ENCODE data around the gene DNAAF2.
"Not testable (repeated sequence)": the region's sequence is repeated elsewhere in the genome, so short reads cannot be mapped to it uniquely, and the experiment has no call there.

The DNAAF2 gene

GRCh38 chr14:49634547-49635334 is at the start of gene DNAAF2:
TSS of gene DNAAF2 (minus strand) at chr14:49635244. CDS start at chr14:49635149, 95 bp downstream.
- peak; percentile 32 to 74 for DNase-seq

DNA sequence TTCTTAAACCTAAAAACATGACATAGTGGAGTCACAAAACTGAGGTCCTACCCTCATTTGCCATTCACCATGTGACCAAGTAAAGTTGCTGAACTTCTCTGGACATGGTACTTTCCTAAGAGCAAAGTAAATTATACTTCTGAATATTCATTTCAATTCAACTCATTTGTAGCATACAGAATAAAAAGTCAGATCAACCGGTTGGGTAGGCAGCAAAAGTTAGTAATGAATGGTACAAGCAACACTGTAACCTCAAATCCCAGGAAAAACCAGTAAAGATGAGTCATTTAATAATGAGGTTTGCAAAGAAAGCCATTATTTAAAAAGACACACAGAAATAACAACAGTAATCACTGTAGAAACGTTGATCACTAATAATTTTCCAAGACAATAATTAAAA is 44.2 kb upstream of the DNAAF2 start:
- DNase-seq, result no peak

DNA sequence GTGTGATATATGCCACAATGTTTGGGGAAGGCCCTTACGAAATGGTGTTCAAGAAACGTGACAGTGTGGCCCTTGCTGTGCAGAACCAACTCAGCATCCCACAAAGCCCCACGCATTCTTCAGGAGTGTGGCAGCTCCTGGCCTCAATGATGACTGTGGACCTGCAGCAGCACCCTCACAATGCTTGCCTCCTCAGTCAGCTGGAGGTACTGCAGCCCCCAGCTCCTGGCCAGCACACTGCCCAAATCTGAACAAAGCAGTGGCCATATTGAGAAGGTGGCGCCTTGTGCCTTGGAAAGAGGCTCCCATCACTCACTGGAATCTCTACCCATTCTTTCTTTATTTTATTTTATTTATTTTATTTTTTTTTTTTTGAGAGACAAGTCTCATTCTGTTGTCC is 42.6 kb upstream of the DNAAF2 start:
- DNase-seq, result no peak

- no peak for DNase-seq
Measured at GRCh38 chr14:49673586-49673985, 38.5 kb upstream of the DNAAF2 start.

- DNase-seq, result no peak
Measured at GRCh38 chr14:49670475-49670874, 35.4 kb upstream of the DNAAF2 start.

DNA sequence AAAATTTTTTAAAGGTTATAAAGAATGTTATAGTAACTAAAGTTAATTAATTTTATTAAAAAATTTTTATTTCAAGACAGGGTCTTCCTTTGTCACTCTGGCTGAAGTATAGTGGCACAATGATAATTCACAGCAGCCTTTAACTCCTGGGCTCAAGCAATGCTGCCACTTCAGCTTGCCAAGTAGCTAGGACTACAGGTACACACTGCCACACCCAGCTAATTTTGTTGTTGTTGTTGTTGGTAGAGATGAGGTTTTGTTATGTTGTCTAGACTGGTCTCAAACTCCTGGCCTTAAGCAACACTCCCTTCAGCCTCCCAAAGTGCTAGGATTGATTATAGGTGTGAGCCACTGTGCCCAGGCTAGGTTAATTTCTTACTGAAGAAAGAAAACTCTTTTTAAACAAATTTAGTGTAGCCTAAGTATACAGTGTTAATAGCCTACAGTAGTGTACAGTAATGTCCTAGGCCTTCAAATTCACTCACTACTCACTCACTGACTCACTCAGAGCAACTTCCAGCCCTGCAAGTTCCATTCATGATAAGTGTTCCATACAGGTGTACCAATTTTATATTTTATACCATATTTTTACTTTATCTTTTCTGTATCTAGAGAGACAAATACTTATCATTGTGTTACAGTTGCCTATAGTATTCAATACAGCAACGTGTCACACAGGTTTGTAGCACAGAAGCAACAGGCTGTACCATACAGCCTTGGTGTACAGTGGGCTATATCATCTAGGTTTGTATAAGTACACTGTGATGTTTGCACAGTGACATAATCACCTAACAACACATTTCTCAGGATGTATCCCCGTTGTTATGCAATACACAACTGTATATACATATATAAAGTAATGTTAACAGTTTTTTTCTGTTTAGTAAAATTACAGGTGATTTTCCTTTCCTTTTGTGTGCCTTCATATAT is 24.7 kb upstream of the DNAAF2 start:
- no peak for DNase-seq

DNA sequence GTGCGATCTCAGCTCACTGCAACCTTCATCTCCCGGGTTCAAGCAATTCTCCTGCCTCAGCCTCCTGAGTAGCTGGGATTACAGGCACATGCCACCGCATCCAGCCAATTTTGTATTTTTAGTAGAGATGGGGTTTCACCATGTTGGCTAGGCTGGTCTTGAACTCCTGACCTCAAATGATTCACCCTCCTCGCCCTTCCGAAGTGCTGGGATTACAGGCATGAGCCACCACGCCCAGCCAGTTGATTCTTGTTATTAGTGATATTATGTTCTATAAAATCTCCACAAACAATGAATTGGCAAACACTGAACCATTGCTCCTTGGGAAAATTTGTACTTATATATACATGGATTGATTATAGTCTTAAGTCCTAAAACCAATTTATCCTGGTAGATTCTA is 22.5 kb upstream of the DNAAF2 start:
- not testable (repeated sequence) for DNase-seq

- no peak for DNase-seq
Measured at GRCh38 chr14:49654511-49654910, 19.5 kb upstream of the DNAAF2 start.

- DNase-seq, result no peak
Measured at GRCh38 chr14:49653508-49653907, 18.5 kb upstream of the DNAAF2 start.

- no peak for DNase-seq
Measured at GRCh38 chr14:49642163-49642562, 7.1 kb upstream of the DNAAF2 start.

DNA sequence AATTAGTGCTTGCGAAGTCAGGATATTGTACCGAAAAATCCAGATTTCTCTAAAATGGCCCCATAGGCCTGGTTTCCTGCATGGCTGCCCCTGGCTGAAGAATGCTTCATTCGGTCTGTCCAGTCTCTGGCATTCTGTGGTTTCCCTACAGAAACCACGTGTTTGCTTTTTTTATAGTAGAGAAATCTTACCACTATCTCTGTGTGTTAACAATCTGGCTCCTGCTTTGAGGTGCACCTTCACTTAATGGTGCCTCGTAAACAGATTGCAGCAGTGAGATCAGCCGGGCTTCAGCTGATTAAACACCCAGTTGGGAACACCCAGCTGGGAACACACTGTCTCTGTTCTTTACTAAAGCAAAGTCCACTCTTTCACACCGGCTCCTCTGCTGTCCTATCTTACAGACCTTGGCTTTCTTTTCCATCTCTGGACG is 6.7 kb upstream of the DNAAF2 start:
- no peak for DNase-seq

DNA sequence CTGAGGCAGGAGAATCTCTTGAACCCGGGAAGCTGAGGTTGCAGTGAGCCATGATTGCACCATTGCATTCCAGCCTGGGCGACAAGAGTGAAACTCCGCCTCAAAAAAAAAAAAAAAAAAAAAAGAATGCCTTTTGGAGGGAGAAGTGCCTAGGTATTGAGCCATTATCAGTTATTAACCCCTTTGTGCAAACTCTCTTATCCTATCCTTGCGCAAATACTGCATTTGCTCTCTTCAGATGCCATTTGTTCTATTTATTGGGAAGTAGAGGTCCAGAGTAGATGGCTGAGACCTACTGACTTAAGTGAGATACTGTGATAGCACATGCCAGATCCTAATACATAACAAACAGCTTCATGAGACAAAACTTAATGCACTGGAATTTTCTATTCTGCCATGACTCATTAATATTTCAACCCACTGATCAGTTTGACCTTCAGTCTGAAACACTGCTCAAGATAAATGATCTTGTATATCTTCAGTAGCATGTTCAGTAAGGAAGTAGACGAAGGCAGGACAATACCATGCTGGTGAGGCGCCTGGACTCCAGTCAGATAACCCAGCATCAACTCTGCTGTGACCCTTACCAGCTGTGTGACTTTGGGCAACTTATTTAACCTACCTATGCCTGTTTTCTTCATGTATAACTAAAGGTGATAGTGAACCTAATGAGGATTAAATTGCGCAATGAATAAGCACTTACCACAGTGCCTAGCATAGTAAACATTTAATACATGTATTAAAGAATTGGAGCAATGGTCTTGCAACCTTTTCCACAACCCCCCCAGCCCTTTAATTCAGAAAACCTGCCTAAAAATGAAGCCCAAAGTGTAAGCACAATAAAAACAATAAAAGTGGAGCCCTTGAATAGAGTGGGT is 5.7 kb upstream of the DNAAF2 start:
- no peak for DNase-seq

- DNase-seq, result no peak
Measured at GRCh38 chr14:49637534-49638078, 2.6 kb upstream of the DNAAF2 start.

- DNase-seq, result no peak
Measured at GRCh38 chr14:49636866-49637265, 1.8 kb upstream of the DNAAF2 start.

DNA sequence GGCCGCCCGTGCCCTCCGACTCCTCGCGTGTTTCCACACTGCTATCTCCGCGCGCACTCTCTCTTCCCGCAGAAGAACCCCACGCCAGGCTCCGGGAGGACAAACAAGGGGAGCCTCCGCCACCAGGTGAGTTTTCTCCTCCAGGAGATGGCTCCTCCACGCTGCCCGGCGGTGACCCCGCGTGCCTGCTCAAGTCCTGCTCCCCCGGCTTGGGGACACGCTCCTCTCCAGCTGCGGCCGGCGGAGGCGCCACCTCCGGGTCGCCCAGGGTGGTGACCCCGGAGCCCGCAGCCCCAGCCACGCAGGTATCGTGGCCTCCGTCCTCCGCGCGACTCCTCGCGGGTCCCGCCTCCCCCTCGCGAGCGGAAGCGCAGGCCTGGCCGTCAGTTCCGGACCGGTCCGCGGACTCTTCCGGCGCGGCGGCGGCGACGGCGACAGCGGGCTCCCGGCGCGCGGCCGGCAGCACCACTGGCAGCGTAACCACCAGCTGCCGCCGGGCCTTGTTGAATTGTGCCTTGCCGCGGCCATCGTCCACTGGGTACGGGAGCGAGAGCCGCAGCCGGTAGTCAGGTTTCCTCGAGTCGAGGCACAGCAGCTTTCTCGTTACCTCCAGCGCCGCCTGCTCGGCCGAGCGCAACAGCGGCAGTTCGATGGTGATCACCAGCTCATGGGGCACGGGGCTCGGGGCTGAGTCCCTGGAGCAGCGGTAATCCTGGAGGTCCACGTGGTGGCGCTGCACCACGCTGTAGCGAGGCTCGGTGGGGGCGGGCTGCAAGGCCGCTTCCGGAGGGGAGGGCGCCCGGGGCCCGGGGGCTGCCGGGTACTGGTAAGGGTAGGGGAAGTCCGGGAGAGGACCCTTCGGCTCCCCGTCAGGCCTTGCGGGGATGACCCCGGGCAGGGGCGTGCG is 1.2 kb downstream of the DNAAF2 start:
- DNase-seq, result peak; percentile 90 to 91

GRCh38 chr14:49623941-49624839 is 10.9 kb downstream of the DNAAF2 start:
- DNase-seq, result no peak

- DNase-seq, result no peak
Measured at GRCh38 chr14:49623387-49623786, 11.7 kb downstream of the DNAAF2 start.

DNA sequence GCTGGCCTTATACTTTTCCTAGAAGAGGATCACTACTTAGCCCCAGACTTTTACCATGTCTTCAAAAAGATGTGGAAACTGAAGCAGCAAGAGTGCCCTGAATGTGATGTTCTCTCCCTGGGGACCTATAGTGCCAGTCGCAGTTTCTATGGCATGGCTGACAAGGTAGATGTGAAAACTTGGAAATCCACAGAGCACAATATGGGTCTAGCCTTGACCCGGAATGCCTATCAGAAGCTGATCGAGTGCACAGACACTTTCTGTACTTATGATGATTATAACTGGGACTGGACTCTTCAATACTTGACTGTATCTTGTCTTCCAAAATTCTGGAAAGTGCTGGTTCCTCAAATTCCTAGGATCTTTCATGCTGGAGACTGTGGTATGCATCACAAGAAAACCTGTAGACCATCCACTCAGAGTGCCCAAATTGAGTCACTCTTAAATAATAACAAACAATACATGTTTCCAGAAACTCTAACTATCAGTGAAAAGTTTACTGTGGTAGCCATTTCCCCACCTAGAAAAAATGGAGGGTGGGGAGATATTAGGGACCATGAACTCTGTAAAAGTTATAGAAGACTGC is 12.9 kb downstream of the DNAAF2 start:
- no peak for DNase-seq

DNA sequence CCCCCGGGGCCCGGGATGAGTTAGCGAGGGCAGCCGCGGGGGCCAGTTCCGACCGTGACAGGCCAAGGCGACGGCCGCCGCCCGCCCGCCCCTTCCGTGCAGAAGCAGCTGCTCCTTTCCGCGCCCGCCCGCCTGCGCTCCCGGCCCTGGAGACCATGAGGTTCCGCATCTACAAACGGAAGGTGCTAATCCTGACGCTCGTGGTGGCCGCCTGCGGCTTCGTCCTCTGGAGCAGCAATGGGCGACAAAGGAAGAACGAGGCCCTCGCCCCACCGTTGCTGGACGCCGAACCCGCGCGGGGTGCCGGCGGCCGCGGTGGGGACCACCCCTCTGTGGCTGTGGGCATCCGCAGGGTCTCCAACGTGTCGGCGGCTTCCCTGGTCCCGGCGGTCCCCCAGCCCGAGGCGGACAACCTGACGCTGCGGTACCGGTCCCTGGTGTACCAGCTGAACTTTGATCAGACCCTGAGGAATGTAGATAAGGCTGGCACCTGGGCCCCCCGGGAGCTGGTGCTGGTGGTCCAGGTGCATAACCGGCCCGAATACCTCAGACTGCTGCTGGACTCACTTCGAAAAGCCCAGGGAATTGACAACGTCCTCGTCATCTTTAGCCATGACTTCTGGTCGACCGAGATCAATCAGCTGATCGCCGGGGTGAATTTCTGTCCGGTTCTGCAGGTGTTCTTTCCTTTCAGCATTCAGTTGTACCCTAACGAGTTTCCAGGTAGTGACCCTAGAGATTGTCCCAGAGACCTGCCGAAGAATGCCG is 13.7 kb downstream of the DNAAF2 start:
- DNase-seq, result peak in 1 of 2 experiments; percentile 65

All from NCI-H187 (cell line).